ENCODE results near the gene MGAT5.

MGAT5 gene

DNA sequence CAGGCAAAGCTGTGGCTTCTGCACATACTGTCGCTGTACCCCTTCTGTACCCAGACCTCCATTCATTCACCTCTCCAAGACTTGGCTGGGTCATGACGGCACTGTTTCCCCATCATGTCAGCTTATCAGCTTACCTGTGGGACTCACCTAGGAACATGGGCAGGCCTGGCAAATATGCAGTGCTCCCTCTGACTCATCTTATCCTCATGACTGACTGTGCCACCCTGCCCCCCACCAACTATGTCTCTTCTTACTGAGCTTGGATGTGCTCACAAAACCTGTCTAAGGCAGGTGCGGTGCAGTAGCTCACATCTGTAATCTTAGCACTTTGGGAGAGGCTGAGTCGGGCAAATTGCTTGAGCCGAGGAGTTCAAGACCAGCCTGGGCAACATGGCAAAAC is 152.4 kb downstream of the MGAT5 start:
- TF ChIP-seq, protein P1, sequence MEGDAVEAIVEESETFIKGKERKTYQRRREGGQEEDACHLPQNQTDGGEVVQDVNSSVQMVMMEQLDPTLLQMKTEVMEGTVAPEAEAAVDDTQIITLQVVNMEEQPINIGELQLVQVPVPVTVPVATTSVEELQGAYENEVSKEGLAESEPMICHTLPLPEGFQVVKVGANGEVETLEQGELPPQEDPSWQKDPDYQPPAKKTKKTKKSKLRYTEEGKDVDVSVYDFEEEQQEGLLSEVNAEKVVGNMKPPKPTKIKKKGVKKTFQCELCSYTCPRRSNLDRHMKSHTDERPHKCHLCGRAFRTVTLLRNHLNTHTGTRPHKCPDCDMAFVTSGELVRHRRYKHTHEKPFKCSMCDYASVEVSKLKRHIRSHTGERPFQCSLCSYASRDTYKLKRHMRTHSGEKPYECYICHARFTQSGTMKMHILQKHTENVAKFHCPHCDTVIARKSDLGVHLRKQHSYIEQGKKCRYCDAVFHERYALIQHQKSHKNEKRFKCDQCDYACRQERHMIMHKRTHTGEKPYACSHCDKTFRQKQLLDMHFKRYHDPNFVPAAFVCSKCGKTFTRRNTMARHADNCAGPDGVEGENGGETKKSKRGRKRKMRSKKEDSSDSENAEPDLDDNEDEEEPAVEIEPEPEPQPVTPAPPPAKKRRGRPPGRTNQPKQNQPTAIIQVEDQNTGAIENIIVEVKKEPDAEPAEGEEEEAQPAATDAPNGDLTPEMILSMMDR (IDR thresholded peaks at IDR 0.05): no peak

DNA sequence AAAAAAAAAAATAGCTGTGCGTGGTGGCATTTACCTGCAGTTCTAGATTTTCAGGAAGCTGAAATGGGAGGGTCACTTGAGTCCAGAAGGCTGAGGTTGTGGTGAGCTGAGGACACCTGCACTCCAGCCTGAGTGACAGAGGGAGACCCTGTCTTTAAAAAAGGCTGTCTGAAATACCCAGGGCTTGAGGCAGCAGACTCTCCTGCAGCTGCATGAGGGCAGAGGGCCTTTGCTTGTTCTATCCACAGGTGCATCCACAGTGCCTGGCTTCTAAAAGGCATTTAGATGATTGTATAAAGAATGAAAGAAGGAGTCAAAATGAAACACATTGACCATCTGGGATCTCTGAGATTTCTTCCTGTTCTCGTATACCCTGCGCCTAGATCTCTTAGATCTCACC is 152.9 kb downstream of the MGAT5 start:
- TF ChIP-seq, protein P1 (IDR thresholded peaks at IDR 0.05): no peak

DNA sequence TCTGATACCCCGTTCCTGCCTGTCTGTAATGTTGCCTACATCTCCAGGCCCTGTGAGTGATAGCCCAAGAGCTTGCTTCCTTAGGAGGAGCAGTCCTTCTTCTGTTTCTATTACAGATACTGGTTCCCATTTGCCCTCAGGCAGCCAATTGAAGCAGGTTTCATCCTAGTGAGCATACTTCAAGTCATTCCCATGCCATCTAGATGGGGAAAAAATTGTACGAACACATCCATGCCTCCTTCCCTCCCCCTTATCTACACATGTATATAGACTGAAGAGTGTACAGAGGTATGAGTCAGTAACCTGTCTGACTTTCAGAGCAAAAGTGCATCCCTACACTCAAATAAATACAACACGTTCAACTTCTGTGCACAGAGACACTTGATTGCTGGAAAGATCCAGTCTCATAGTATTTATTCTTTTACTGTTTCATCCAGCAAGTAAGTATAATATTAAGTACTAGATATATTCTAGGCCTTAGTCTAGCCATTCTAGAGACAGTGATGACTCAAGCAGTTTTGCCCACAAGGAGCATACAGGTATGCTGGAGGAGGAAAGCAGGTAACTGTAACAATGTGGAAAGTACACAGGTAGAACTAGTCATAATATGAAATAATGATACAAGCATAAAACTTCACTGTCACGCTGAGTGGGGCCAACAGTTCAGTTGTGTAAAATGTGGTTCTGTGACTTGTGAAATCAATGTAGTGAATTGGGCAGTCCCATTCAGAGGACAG is 153.4 kb downstream of the MGAT5 start:
- TF ChIP-seq, protein P1 (IDR thresholded peaks at IDR 0.05): no peak

DNA sequence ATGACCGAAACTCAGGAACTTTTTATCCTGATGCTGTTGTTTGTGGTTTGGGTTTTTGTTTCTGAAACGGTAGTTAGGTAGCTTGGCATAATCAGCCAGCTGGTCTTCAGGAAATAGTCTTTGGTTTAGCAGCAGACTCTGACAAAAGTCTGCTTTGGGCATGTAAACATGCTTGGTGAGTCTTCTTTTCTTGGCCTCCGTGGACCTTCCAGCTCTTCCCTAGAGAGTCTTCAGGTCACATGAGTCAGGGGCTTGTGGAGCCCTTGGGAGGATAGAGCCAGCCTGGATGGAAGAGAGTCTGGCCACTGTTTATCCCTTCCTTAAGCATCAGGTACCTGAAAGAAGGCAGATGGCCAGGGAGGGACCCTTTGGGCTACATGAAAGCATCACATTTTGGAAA is 154.5 kb downstream of the MGAT5 start:
- TF ChIP-seq, protein P1 (IDR thresholded peaks at IDR 0.05): no peak

DNA sequence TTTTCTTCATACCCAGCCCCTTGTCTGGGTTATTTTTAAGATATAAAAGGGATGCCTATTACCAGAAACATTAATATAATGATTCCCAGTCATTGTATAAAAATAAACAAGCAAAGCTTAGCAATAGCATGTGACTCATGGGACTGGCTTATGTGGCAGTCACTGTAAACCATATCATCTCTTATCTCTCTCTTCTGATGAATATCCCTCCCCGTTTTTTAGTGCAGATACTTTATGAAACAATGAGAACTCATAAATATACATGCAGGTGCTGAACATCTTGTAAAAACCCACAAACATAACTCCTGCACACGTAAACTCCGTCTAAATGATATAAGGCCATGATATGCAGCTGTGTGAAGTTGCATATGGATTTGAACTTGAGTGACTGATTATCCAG is 154.9 kb downstream of the MGAT5 start:
- TF ChIP-seq, protein P1 (IDR thresholded peaks at IDR 0.05): no peak

DNA sequence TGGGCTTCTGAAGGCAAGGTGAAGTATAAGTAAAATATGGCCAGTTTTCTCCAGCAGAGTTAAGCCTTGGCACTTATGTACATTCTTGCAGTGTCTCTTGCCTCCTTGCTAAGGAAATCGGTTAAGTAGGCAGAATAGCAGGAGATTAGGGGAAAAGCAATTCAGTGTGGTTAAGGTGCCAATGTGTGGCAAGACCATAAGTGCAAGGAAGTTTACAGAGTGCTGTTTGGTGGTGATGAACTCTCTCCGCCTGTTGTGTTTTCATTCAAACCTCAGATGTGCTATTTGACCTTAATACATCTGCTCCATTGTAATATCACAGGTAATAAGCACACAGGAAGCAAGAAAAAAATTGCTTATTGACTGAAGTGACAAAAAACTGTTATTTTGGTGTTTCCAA is 156.1 kb downstream of the MGAT5 start:
- TF ChIP-seq, protein P1 (IDR thresholded peaks at IDR 0.05): no peak

GRCh38 chr2:134410831-134411231 is 157.0 kb downstream of the MGAT5 start:
- TF ChIP-seq, protein P1 (IDR thresholded peaks at IDR 0.05): no peak
